ENCODE results near the gene HPS6.
A peak's percentile ranks its signal among the peaks of the same experiment; 100 is the strongest.
"Not testable (repeated sequence)": the region's sequence is repeated elsewhere in the genome, so short reads cannot be mapped to it uniquely, and the experiment has no call there.

HPS6 gene

DNA sequence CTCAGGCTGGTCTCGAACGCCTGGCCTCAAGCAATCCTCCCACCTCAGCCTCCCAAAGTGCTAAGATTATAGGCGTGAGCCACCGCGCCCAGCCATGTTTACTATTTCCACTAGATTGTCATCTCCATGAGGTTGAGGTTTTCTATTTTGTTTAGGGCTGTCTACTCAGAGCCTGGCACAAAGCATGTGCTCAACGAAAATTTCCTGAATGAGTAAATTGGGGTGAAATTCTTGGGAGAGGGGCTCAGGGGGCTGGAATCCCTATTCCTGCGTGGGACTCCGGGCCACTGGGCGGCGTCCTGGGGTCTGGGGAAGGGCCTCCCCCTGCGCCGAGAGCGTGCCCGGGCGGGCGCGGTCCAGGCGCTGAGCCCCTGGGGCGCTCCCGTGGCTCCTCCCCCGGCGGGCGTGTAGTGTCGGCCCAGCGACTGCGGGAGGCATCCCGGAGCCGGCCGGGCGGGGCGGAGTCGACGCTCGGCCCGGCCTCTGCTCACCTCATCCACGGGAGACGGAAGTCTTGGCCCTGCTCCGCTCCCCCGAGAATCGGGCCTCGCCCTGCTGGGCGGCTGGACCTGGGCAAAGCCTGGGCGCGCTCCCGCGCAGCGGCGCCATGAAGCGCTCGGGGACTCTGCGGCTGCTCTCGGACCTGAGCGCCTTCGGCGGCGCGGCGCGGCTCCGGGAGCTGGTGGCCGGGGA, at the start of gene HPS6:
Gene HPS6 (plus strand): TSS at position 482 of the 693 bp plus-strand sequence. CDS start 126 bp downstream, at position 608.
- peak; percentile 95 for DNase-seq

DNA sequence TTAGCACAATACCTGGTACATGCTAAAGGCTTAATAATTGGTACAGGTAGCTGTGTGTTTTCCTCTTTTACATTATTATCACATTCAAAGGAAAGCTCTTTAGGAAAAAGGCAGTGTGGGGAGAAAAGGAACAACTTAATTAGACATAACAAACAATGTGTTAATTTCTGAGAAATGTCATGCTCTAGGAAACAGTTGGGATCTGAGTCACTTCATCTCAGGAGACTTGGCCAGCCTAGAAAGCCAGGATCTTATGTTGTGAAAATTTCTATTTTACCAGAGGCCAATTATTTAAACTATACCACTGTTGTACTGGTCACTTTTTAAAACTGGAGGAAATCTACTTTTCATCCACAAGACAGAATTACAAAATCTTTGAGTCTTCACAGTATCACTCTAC, 48.7 kb upstream of the HPS6 start:
- no peak for DNase-seq

DNA sequence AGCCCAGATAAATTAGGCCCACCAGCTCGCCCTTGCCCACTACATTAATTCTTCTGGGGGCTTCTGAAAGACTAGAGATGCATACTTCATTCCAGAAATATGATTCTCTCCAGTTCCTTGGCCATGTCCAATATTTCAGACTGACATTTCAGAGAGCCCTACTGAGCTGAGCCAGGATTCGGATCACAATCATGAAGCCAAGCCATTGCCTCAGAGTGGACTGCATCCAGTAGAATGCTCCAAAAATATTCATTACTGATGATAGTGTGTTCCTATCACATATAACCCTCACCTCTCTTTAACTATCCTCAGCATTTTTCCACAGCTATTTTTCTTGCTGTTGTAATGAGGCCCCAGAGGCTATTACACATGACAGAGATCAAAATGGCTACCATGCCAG, 47.9 kb upstream of the HPS6 start:
- no peak for DNase-seq

DNA sequence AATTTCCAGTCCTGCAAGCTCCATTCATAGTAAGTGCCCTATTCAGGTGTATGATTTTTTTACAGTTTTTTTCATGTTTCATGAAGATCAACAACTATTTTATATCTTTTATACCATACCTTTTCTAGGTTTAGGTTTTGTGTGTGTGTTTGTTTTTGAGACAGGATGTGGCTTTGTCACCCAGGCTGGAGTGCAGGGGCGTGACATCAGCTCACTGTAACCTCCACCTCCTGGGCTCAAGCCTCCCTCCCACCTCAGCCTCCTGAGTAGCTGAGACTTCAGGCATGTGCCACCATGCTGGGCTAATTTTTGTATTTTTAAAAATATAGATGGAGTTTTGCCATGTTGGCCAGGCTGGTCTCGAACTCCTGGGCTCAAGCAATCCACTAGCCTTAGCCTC, 44.2 kb upstream of the HPS6 start:
- DNase-seq = peak; percentile 11

DNA sequence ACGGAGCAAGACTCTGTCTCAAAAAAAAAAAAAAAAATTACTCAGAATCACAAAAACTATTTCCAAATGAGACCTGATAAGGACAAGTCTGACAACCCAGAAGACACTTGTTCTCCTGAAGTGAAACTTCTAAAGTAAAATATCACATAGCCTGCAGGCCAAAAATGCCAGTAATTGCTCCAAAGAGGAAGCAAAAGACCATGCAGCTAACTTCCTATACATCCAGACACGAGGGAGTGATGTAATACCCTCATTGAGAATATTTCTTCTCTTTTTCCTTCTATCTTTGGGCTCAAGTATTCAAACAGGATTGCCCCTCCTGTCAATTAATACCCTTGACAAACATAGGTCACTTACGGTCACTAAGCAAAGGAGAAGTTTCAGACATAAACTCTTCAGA, 40.4 kb upstream of the HPS6 start:
- no peak for DNase-seq

DNA sequence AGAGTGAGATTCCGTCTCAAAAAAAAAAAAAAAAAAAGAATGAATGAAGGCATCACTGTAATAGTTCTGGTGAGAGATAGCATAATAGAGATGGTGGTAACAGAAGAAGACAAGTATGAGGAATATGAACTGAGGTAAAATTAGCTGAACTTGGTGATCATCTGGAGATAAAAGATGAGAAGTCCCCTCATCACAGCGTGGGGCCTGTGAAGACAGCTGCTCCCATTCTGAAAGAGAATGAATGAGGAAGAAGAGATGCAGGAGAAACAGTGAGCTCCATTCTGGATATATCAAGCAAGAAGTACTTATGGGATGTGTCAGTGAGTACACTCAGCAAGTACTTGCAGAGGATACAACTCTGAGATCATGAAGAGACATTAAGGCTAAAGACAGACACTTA, 37.9 kb upstream of the HPS6 start:
- DNase-seq = no peak

DNA sequence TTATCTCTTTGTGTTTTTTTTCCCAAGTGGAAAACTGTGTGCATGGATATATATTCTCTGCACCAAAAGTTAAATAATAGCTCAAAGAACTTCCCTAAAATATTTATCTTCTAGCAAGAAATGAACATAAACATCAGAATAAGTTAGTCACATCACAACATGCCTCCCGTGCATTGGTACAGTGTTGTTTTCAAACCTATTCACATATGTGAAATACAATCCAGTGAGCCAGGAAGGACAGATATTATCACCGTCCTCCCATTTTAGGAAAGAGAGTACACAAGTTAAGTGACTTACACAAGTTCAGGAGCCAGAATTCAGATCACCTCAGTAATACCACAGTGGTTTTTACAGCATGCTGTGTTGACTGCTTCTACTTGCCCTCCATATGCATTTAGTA, 31.4 kb upstream of the HPS6 start:
- no peak for DNase-seq

DNA sequence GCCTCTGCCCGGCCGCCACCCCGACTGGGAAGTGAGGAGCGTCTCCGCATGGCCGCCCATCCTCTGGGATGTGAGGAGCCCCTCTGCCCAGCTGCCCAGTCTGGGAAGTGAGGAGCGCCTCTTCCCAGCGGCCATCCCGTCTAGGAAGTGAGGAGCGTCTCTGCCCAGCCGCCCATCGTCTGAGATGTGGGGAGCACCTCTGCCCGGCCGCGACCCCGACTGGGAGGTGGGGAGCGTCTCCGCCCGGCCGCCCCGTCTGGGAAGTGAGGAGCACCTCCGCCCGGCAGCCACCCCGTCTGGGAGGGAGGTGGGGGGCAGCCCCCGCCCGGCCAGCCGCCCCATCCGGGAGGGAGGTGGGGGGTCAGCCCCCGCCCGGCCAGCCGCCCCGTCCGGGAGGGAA, 29.3 kb upstream of the HPS6 start:
- DNase-seq = not testable (repeated sequence)

DNA sequence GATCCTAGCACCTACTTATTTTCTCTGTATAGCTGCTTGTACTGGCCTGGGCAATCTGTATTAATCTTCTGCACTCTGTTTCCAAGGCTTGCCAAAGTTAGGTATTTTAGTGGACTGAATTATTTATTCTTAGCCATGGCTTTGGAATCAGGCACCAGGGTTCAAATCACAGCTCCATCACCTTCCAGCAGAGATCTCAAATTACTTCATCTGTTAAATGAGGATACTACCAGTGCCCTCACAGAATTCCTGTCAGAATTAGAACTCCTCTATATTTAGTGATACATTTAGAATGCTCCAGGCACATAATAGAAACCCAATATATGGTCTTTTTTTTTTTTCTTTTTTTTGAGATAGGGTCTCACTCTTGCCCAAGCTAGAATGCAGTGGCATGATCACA, 26.7 kb upstream of the HPS6 start:
- no peak for DNase-seq

DNA sequence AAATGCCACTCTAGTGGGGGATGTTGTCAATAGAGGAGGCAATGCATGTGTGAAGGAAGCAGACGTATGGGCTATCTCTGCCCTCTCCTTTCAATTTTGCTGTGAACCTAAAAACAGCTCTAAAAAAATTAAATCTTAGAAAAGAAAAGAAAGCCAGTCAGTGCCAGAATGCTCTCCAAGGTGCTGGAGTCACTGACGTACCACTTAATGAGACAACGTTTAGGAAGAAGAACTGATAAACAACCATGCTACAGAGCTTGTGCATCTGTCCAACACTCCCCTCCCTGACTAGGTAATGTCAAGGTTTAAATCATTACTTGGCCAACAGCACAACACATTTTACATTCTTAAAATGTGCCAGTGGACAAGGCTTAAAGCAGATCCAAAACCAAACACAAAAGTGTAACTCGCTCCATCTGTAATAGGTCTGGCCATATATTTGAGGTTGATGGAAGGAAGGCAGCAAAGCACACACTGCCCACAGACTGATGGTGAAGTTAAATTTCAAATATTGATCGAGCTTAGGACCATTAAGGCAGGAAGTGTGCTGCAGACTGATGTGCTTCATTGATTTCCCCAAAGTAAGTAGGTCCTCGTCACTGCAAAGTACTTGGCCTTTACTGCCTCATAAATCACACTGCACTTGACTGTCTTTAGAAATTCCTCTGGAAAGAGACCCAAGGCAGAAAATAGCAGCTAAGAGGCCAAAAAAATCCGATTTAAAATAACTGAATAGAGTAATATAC, 24.7 kb upstream of the HPS6 start:
- no peak for DNase-seq

DNA sequence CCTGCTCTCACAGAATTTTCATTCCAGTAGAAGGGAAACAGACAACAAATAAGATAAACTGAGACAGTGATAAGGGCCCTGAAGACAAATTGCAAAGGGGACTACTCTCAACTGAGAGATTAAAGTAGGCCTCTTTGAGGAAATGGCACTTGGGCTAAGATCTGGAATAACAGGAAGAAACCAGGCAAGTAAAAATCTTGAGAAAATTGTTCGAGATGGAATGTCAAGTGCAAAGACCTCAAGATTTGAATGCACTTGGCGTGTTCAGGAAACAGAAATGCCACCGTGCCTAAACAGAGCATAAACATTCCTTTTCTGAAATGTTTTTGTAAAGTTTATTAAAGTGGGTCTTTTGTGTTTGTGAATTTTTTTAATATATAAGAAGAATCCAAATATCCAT, 19.9 kb upstream of the HPS6 start:
- no peak for DNase-seq

DNA sequence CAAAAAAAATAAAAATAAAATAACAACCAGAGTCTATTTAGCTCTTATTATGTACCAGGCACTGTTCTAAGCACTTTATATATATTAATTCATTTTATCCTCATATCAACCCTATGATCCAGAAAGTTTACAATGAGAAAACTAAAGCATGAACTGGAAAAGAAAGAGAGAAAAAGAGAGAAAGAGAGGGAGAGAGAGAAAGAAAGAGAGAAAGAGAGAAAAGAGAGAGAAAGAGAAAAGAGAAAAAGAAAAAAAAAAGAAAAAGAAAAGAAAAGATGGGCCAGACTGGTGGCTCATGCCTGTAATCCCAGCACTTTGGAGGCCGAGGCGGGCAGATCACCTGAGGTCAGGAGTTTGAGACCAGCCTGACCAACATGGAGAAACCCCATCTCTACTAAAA, 19.1 kb upstream of the HPS6 start:
- DNase-seq = no peak

DNA sequence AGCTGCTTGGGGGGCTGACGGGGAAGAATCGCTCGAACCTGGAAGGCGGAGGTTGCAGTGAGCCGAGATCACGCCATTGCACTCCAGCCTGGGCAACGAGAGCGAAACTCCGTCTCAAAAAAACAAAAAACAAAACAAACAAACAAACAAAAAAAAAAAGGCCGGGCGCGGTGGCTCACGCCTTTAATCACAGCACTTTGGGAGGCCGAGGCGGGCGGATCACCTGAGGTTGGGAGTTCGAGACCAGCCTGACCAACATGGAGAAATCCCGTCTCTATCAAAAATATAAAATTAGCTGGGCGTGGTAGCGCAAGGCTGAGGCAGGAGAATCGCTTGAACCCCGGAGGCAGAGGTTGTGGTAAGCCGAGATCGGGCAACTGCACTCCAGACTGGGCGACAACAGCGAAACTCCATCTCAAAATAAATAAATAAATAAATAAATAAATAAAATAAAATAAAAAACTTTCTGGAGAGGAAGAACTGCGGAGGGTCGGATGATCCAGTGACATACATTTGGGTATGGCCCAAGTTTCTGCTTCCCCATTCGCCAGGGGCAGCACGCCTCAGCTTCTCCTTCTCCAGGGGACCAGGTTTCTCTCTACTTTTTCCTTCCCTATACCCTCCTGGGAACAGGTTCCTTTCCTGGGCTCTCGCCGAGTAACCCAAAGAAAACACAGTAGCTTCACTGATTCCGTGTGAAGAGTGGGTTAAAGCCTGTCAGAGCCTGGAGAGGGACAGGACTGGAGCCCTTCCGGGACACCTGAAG, 10.1 kb upstream of the HPS6 start:
- not testable (repeated sequence) for DNase-seq

DNA sequence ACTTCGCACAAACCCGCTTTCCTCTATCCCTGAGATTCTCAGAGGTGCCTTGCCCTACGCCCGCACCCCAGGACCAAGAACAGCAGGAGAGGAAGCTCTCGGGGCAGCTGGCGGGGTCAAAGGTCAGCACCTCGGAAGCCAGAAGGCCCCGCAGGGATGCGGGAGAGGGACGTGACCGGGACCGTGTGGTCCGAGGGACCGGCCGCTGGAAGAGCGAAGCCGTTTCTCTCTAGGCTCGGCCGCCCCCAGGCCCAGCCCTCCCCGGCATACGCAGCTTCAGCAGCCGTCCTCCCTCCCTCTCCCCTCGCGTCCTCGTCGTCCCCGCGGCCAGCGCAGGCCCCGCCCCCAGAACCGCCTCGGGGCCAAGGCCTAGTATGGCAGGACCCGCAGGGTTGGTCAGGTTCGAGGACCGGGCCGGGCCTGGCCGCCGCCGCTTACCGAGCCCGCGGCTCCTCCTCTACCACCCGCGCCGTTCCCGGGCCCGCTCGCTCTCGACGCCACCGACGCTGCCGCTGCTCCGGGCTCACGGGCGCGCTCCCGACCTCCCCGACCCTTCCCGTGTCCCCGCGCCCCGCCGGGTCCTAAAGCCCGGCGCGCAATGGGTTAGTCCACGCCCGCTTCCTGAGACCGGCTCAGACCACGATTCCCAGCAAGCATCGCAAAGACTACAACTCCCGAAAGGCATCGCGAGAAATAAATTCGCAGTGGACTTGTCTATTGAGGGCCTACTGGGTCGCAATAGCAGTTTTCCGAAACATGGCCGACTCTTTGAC, 9.3 kb upstream of the HPS6 start, which contains the start of gene ARMH3:
Gene ARMH3 (minus strand): TSS at position 527 of the 773 bp plus-strand sequence. CDS start 16,059 bp downstream, outside the sequence.
- DNase-seq = peak; percentile 91

DNA sequence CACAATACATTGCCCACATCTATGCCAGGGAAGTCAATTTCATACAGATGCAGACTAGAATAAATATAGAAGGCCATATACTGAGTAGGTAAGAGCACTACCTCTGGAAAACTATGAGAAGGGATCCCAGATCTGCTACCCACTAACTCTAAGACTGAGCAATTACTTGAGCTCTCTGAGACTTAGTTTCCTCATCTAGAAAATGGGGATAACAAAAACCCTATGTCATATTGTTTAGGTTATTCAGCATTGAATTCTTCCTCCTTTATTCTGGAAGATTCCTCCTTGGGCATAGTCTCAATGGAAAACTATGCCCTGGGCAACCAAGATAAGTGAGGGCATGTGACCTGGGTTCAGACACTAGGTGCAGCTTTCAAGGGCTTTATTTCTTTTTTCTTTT, 5.2 kb upstream of the HPS6 start:
- DNase-seq = no peak

DNA sequence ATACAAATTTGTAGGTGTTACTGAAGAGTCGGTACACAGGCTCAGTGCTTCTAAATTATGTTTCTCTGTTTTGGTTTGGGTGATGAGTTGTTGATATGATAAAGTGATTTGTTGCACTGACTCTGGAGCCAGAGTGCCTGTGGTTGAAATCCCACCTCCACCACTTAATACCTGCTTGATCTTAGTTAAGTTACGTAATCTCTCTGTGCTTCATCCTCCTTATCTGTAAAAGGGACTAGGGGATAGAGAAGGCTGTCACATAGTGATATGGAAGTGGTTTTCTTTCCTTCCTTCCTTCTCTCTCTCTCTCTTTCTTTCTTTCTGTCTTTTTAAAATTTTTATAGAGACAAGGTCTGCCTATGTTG, 664 bp upstream of the HPS6 start:
- DNase-seq = no peak

DNA sequence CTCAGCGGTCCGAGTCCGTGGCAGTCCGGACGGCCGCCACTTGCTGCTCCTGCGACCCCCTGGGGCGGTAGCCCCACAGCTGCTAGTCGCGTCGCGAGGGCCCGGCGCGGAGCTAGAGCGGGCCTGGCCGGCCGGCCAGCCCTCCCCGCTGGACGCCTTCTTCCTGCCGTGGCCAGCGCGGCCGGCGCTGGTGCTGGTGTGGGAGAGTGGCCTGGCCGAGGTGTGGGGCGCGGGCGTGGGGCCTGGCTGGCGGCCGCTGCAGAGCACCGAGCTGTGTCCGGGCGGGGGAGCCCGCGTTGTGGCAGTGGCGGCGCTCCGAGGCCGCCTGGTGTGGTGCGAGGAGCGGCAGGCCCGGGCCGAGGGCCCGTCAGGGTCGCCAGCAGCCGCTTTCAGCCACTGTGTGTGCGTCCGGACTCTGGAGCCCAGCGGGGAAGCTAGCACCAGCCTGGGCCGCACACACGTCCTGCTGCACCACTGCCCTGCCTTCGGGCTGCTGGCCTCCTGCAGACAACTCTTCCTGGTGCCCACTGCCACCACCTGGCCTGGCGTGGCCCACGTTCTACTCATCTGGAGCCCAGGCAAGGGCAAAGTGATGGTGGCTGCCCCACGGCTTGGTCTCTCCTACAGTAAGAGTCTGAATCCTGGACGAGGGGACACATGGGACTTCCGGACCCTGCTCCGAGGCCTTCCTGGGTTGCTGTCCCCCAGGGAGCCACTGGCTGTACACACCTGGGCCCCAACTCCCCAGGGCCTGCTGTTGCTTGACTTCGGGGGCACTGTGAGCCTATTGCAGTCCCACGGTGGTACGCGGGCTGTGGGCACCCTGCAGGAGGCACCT, 631 bp downstream of the HPS6 start:
- DNase-seq = peak; percentile 26

DNA sequence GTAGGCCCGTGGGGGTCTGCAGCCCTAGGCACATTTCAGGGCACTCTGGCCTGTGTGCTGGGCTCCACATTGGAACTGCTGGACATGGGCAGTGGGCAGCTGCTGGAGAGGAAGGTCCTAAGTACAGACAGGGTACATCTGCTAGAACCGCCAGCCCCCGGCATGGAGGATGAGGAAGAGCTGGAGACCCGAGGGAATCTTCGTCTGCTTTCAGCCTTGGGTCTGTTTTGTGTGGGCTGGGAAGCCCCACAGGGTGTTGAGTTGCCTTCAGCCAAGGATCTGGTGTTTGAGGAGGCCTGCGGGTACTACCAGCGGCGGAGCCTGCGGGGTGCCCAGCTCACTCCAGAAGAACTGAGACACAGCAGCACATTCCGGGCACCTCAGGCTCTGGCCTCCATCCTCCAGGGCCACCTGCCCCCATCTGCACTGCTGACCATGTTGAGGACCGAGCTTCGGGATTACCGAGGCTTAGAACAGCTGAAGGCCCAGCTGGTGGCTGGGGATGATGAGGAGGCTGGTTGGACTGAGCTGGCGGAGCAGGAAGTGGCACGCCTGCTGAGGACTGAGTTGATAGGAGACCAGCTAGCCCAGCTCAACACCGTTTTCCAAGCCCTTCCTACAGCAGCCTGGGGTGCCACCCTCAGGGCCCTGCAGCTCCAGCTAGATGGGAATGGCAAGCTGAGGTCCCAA, 1.4 kb downstream of the HPS6 start:
- DNase-seq = no peak

DNA sequence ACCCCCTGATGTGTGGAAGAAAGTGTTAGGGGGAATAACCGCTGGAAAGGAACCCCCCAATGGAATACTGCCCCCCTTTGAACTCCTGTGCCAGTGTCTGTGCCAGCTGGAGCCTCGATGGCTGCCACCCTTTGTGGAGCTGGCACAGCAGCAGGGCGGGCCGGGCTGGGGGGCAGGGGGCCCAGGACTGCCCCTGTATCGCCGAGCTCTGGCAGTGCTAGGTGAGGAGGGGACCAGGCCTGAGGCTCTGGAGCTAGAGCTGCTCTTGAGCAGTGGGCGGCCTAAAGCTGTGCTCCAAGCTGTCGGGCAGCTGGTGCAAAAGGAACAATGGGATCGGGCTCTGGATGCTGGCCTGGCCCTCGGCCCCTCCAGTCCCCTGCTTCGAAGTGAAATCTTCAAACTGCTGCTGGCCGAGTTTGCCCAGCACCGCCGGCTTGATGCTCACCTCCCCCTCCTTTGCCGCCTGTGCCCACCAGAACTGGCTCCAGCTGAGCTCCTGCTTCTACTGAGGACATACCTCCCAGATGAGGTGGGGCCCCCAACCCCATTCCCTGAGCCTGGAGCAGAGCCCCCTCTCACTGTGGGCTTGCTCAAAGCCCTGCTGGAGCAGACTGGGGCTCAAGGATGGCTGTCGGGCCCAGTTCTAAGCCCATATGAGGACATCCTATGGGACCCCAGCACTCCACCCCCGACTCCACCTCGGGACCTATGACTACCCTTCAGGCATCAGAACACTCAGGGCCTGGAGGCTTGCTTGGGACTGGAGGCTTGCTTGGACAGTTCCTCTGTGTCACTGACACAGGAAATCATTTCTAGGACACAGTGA, 2.2 kb downstream of the HPS6 start:
- no peak for DNase-seq

DNA sequence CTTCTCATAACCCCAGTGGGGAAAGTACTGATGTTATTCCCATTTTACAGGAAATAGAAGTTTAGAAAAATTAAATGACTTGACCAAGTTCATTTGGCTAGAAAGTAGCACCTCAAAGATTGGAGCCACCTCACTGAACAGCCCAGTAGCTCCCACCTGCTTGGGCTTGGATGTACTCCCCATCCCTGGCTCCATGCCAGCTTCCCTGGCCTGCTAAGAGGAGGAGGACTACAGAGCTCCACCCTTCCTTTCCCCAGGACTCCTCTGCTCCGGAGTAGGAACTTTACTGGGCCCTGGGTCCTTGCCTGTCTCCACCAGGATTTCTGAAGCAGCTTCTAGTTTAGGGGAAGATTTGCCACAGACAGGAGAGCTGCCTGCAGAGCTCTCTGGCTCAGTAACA, 3.1 kb downstream of the HPS6 start:
- DNase-seq = no peak

All from CD4-positive, alpha-beta T cell treated with Interleukin-17A for 4 hours (primary cell).